Measurements from ENCODE around the gene ARL4C. TPM values are rescaled to one million over a fixed set of nuclear protein-coding genes. Genes with fewer than 3 reads are reported as not detected.
A peak's percentile ranks its signal among the peaks of the same experiment; 100 is the strongest.

Gene ARL4C
- total RNA-seq, 1 experiment from 2014 or later, result 51.3 TPM

DNA sequence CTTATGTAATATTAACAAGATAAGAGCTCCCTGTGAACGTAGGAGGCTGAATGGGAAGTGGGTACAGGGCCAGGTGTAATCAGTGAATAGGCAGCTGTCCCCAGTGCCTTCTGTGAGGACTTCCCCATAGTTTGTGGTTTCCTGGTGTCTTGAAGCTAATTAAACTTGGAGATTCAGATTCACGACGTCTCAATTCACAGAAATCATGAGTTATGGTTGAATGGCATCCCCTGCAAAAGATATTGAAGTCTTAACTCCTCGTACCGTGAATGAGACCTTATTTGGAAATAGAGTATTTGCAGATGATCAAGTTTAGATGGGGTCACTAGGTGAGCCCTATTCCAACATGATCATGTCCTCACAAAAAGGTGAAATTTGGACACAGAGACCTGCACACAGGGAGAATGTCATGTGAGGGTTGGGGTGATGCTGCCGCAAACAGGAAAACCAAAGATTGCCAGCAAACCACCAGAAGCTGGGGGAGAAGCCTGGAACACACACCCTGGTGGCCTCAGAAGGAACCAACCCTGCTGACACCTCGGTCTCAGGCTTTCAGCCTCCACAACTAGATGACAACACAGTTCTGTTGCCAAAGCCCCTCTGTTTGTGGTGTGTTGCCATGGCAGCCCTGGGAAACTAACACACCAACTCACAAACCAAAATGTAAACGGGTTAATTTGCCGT, 13.2 kb downstream of the ARL4C start:
- Histone ChIP-seq H3K4me2 (no peak overlapping the region), H2AFZ (no peak overlapping the region), H4K20me1 (ENCODE audit: insufficient read depth) (no peaks in the 10 kb centered on the region; the same call in 1 of the 2 replicates), H3K79me2 (ENCODE audit: low read depth) (no peaks in the 10 kb centered on the region), H3K27ac (no peak overlapping the region), H3K27me3 (ENCODE audit: insufficient read depth, low read depth) (no peaks in the 10 kb centered on the region), H3K36me3 (ENCODE audit: low read depth) (no peaks in the 10 kb centered on the region), H3K4me1 (replicated peaks; ENCODE audit: insufficient read depth) (no peaks in the 10 kb centered on the region), H3K9me2 (ENCODE audit: insufficient read depth) (no peaks in the 10 kb centered on the region), H3K9me3 (ENCODE audit: insufficient read depth, low read depth) (no peaks in the 10 kb centered on the region; the same call in 1 of the 2 replicates), H3K4me3 (no peak overlapping the region), H3F3A (ENCODE audit: insufficient read depth, low read depth) (peaks cover 7% of the 10 kb centered on the region; the same call in 1 of the 2 replicates)
- intact Hi-C loops (cut with micrococcal nuclease; ENCODE audit: unreplicated experiment), result no loop called here
- TF ChIP-seq EZH2 (IDR thresholded peaks at IDR 0.05; ENCODE audit: low read depth), result no peak
- TF ChIP-seq, protein P1, sequence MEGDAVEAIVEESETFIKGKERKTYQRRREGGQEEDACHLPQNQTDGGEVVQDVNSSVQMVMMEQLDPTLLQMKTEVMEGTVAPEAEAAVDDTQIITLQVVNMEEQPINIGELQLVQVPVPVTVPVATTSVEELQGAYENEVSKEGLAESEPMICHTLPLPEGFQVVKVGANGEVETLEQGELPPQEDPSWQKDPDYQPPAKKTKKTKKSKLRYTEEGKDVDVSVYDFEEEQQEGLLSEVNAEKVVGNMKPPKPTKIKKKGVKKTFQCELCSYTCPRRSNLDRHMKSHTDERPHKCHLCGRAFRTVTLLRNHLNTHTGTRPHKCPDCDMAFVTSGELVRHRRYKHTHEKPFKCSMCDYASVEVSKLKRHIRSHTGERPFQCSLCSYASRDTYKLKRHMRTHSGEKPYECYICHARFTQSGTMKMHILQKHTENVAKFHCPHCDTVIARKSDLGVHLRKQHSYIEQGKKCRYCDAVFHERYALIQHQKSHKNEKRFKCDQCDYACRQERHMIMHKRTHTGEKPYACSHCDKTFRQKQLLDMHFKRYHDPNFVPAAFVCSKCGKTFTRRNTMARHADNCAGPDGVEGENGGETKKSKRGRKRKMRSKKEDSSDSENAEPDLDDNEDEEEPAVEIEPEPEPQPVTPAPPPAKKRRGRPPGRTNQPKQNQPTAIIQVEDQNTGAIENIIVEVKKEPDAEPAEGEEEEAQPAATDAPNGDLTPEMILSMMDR (conservative IDR thresholded peaks at IDR 0.05), result no peak
- POLR2A ChIA-PET (ENCODE audit: unreplicated experiment), result no interaction called here
- CTCF ChIA-PET, result interaction anchor here (0.6 kb wide), 1 partner anchor 62 kb away, joined by 5 read pairs; no protein-coding TSS in a partner anchor
- BruUV-seq (replicated peaks), result no TSS peak
- peak in 1 of 2 experiments; percentile 18 for DNase-seq

DNA sequence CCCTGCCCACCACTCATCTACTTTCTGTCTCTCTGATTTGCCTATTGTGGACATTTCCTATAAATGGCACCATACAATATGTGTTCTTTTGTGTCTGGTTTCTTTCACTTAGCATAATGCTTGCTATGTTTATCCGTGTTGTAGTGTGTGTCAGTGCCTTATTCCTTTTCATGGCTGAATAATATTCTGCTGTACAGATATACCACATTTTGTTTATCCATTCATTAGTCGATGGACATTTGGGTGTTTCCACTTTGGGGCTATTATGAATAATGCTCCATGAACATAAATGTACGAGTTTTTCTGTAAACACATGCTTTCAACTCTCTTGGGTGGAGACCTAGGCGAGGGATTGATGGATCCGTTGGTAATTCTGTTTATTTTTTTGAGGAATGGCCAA, 15.6 kb downstream of the ARL4C start:
- BruUV-seq (replicated peaks), result no TSS peak

DNA sequence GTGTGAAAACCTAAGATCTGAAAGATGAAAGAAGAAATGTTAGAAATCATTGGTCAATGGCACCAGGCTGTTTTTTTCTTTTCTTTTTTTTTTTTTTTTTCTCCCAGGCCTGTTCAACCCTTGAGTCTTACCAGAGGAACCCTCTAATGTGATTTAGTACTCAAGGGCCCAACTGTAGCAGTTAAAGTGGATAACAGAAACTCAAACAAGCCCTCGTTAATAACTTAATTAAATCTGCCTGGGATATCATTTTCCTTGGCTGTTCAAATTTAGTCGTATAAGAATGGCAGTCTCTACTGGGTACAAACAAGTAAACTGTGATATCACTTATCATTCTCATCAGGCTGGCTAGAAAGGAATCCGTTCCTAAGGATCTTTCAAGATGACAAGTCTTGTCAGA, 16.5 kb downstream of the ARL4C start:
- no peaks in the 10 kb centered on the region for H3K27me3 ChIP-seq (ENCODE audit: insufficient read depth, low read depth)
- H2AFZ ChIP-seq, result no peak overlapping the region
- ChIA-PET POLR2A (ENCODE audit: unreplicated experiment) (no interaction called here), CTCF (no interaction called here)
- no peak overlapping the region for H3K4me2 ChIP-seq
- no peaks in the 10 kb centered on the region for H3K79me2 ChIP-seq (ENCODE audit: low read depth)
- peaks cover 3% of the 10 kb centered on the region; the same call in 1 of the 2 replicates for H3F3A ChIP-seq (ENCODE audit: insufficient read depth, low read depth)
- no peak for TF ChIP-seq EZH2 (IDR thresholded peaks at IDR 0.05; ENCODE audit: low read depth)
- TF ChIP-seq, protein P1 (conservative IDR thresholded peaks at IDR 0.05), result no peak
- no peak for DNase-seq
- H3K4me1 ChIP-seq (replicated peaks; ENCODE audit: insufficient read depth), result no peaks in the 10 kb centered on the region
- no TSS peak for BruUV-seq (replicated peaks)
- H3K9me3 ChIP-seq (ENCODE audit: insufficient read depth, low read depth), result no peaks in the 10 kb centered on the region; the same call in 1 of the 2 replicates
- no peaks in the 10 kb centered on the region for H3K36me3 ChIP-seq (ENCODE audit: low read depth)
- no peak overlapping the region for H3K4me3 ChIP-seq
- H3K9me2 ChIP-seq (ENCODE audit: insufficient read depth), result no peaks in the 10 kb centered on the region; the same call in 1 of the 2 replicates
- no peak overlapping the region for H3K27ac ChIP-seq
- intact Hi-C loops (cut with micrococcal nuclease; ENCODE audit: unreplicated experiment), result no loop called here
- H4K20me1 ChIP-seq (ENCODE audit: insufficient read depth), result no peaks in the 10 kb centered on the region

More for the DNA sequence above, 15.6 kb downstream of the ARL4C start:
- Histone ChIP-seq H2AFZ (no peak overlapping the region), H3K27ac (no peak overlapping the region), H3K4me2 (no peak overlapping the region), H3K79me2 (ENCODE audit: low read depth) (no peaks in the 10 kb centered on the region), H3K27me3 (ENCODE audit: insufficient read depth, low read depth) (no peaks in the 10 kb centered on the region), H3K9me2 (ENCODE audit: insufficient read depth) (no peaks in the 10 kb centered on the region; the same call in 1 of the 2 replicates), H3K4me3 (no peak overlapping the region), H3F3A (ENCODE audit: insufficient read depth, low read depth) (peaks cover 7% of the 10 kb centered on the region; the same call in 1 of the 2 replicates), H3K9me3 (ENCODE audit: insufficient read depth, low read depth) (no peaks in the 10 kb centered on the region; the same call in 1 of the 2 replicates), H3K4me1 (replicated peaks; ENCODE audit: insufficient read depth) (no peaks in the 10 kb centered on the region), H3K36me3 (ENCODE audit: low read depth) (no peaks in the 10 kb centered on the region), H4K20me1 (ENCODE audit: insufficient read depth) (no peaks in the 10 kb centered on the region)
- ChIA-PET POLR2A (ENCODE audit: unreplicated experiment) (no interaction called here), CTCF (no interaction called here)
- intact Hi-C loops (cut with micrococcal nuclease; ENCODE audit: unreplicated experiment), result no loop called here
- TF ChIP-seq EZH2 (IDR thresholded peaks at IDR 0.05; ENCODE audit: low read depth), result no peak
- TF ChIP-seq, protein P1 (conservative IDR thresholded peaks at IDR 0.05), result no peak
- DNase-seq, result no peak
